IPS DF 4.7 (cell line): Measurements from ENCODE around the gene TFCP2L1.

Source experiments
- DNase-seq: peaks from one replicate; pipeline ENCODE4 v3.0.0-alpha.2; 2013; ENCODE audit warnings: low spot score; ENCODE audit errors: extremely low read depth

TFCP2L1 gene

GRCh38 chr2:121243821-121244460 lies 41.1 kb downstream of the TFCP2L1 start:
- no peak for DNase-seq

- DNase-seq = no peak
Observed at GRCh38 chr2:121242976-121243375, 42.0 kb downstream of the TFCP2L1 start.

GRCh38 chr2:121242175-121242875 lies 42.7 kb downstream of the TFCP2L1 start:
- DNase-seq = no peak

- no peak for DNase-seq
Observed at GRCh38 chr2:121241466-121241865, 43.5 kb downstream of the TFCP2L1 start.

- DNase-seq = no peak
Observed at GRCh38 chr2:121240436-121240835, 44.6 kb downstream of the TFCP2L1 start.

- DNase-seq = no peak
Observed at GRCh38 chr2:121239969-121240368, 45.0 kb downstream of the TFCP2L1 start.

GRCh38 chr2:121239471-121239870 lies 45.5 kb downstream of the TFCP2L1 start:
- DNase-seq = no peak

GRCh38 chr2:121238828-121239227 lies 46.2 kb downstream of the TFCP2L1 start:
- no peak for DNase-seq

- no peak for DNase-seq
Observed at GRCh38 chr2:121237980-121238665, 46.9 kb downstream of the TFCP2L1 start.

- DNase-seq = no peak
Observed at GRCh38 chr2:121237336-121237979, 47.5 kb downstream of the TFCP2L1 start.

- DNase-seq = no peak
Observed at GRCh38 chr2:121236650-121237180, 48.3 kb downstream of the TFCP2L1 start.

- no peak for DNase-seq
Observed at GRCh38 chr2:121236101-121236640, 48.8 kb downstream of the TFCP2L1 start.

GRCh38 chr2:121235542-121235941 lies 49.5 kb downstream of the TFCP2L1 start:
- no peak for DNase-seq

- no peak for DNase-seq
Observed at GRCh38 chr2:121234791-121235190, 50.2 kb downstream of the TFCP2L1 start.

- no peak for DNase-seq
Observed at GRCh38 chr2:121234144-121234543, 50.9 kb downstream of the TFCP2L1 start.

- no peak for DNase-seq
Observed at GRCh38 chr2:121233486-121234110, 51.4 kb downstream of the TFCP2L1 start.

- DNase-seq = no peak
Observed at GRCh38 chr2:121232626-121233265, 52.3 kb downstream of the TFCP2L1 start.

GRCh38 chr2:121231385-121232000 lies 53.5 kb downstream of the TFCP2L1 start:
- no peak for DNase-seq

GRCh38 chr2:121228521-121228920 lies 56.5 kb downstream of the TFCP2L1 start:
- DNase-seq = no peak
